GM23248 (cell line): ENCODE data around the gene GRPEL1. TPM values are rescaled to one million over a fixed set of nuclear protein-coding genes. Genes with fewer than 3 reads are reported as not detected.

Source experiments
- DNase-seq: peaks from one replicate; pipeline ENCODE4 v3.0.0-alpha.2; 2015
- H2AFZ ChIP-seq: fragments of 200-600 bp; sonication (generic); 2 replicates; pipeline ENCODE4 v1.6.1; 2016; ENCODE audit warnings: antibody characterized with exemption
- H3F3A ChIP-seq: fragments of 200-600 bp; sonication (generic); 2 replicates; pipeline ENCODE4 v1.6.1; 2016; ENCODE audit warnings: mild to moderate bottlenecking, antibody characterized with exemption, mixed run types; ENCODE audit not compliant: insufficient read depth
- H3K27ac ChIP-seq: fragments of 200-600 bp; sonication (generic); 2 replicates; pipeline ENCODE4 v1.5.1; 2016; ENCODE audit warnings: mild to moderate bottlenecking
- H3K27me3 ChIP-seq: fragments of 200-600 bp; sonication (generic); replicated peaks from 2 replicates; pipeline ENCODE4 v1.6.1; 2016; ENCODE audit warnings: mild to moderate bottlenecking; ENCODE audit not compliant: insufficient read depth
- H3K36me3 ChIP-seq: fragments of 200-600 bp; sonication (generic); 2 replicates; pipeline ENCODE4 v1.6.1; 2016; ENCODE audit warnings: low read depth, mild to moderate bottlenecking
- H3K4me1 ChIP-seq: fragments of 200-600 bp; sonication (generic); 2 replicates; pipeline ENCODE4 v1.6.1; 2016; ENCODE audit warnings: mild to moderate bottlenecking; ENCODE audit not compliant: insufficient read depth
- H3K4me2 ChIP-seq: fragments of 200-600 bp; sonication (generic); one replicate; pipeline ENCODE4 v1.6.1; 2016; ENCODE audit warnings: mild to moderate bottlenecking; ENCODE audit not compliant: unreplicated experiment
- H3K4me3 ChIP-seq: fragments of 200-600 bp; sonication (generic); 2 replicates; pipeline ENCODE4 v1.5.1; 2016; ENCODE audit warnings: mild to moderate bottlenecking
- H3K79me2 ChIP-seq: fragments of 200-600 bp; sonication (generic); 2 replicates; pipeline ENCODE4 v1.6.1; 2016; ENCODE audit warnings: mild to moderate bottlenecking; ENCODE audit not compliant: insufficient read depth
- H3K9ac ChIP-seq: fragments of 200-600 bp; sonication (generic); 2 replicates; pipeline ENCODE4 v1.6.1; 2016; ENCODE audit warnings: mild to moderate bottlenecking
- H3K9me2 ChIP-seq: fragments of 200-600 bp; sonication (generic); 2 replicates; pipeline ENCODE4 v1.6.1; 2016; ENCODE audit warnings: mixed run types, mild to moderate bottlenecking, moderate library complexity; ENCODE audit not compliant: insufficient read depth
- H3K9me3 ChIP-seq: fragments of 200-600 bp; sonication (generic); one replicate; pipeline ENCODE4 v1.6.1; 2017; ENCODE audit warnings: low read depth
- H4K20me1 ChIP-seq: fragments of 200-600 bp; sonication (generic); 2 replicates; pipeline ENCODE4 v1.6.0; 2016; ENCODE audit not compliant: insufficient read depth
- EZH2 ChIP-seq: fragments of 200-600 bp; sonication (generic); IDR thresholded peaks from 2 replicates; pipeline ENCODE4 v1.6.1; 2018; ENCODE audit warnings: antibody characterized with exemption, mild to moderate bottlenecking; ENCODE audit not compliant: insufficient read depth, poor library complexity, severe bottlenecking
- EZH2phosphoT487 ChIP-seq: fragments of 200-600 bp; sonication (generic); IDR thresholded peaks from 2 replicates; pipeline ENCODE4 v1.6.1; 2018; ENCODE audit warnings: antibody characterized with exemption, moderate library complexity, mild to moderate bottlenecking, low read depth; ENCODE audit not compliant: insufficient read depth
- WGBS, 2 experiments: methylation state at CpG; one replicate each; pipeline ENCODE4 v1.1.6; 2015 to 2017; ENCODE audit warnings: low lambda C conversion rate in 2 of 2, low coverage in 1 of 2; ENCODE audit errors: missing lambda C conversion rate in 2 of 2; 5-methylcytosine and 5-hydroxymethylcytosine counted together
- in situ Hi-C: fragments of 300-500 bp; cut with MboI; formaldehyde crosslinking; loops from 2 replicates; pipeline ENCODE4 v1.15.0; 2020
- polyA plus RNA-seq: library from polyadenylated mRNA; unstranded; fragments of >200 nt; fragmentation: Nextera tagmentation; extraction: Ambion mirVana; gene quantifications from 2 replicates; pipeline ENCODE4 v1.2.1, GENCODE V29; 2016
- total RNA-seq: library from RNA; depleted of rRNA; stranded (reverse); fragments of >200 nt; shearing (Covaris generic); gene quantifications from 2 replicates; pipeline ENCODE4 v1.2.3, GENCODE V29; 2014

Gene GRPEL1
- total and polyA plus RNA-seq, 2 experiments from 2014 or later: 41.8 to 85.5 TPM

- Histone ChIP-seq H3K79me2 (peaks cover 49% of the 10 kb centered on the region), H3K27me3 (no peaks in the 10 kb centered on the region), H3K4me3 (peak overlapping the region; percentile 84), H3K9ac (peak overlapping the region; percentile 84), H3K36me3 (no peaks in the 10 kb centered on the region), H3K9me2 (no peaks in the 10 kb centered on the region), H2AFZ (peak overlapping the region; percentile 85), H3K9me3 (no peaks in the 10 kb centered on the region), H3F3A (peaks cover 36% of the 10 kb centered on the region), H4K20me1 (peaks cover 7% of the 10 kb centered on the region; the same call in 1 of the 2 replicates), H3K4me1 (peaks cover 31% of the 10 kb centered on the region), H3K27ac (peak overlapping the region; percentile 88), H3K4me2 (peak overlapping the region; percentile 83)
- DNase-seq: no peak
- TF ChIP-seq EZH2 (no peak), EZH2phosphoT487 (no peak)
- in situ Hi-C loops: no loop called here
- 29 to 39% methylated on average over 35 to 42 of the region's 42 CpGs for WGBS, 2 experiments
Observed at GRCh38 chr4:7041801-7042502, 25.9 kb downstream of the GRPEL1 start.

DNA sequence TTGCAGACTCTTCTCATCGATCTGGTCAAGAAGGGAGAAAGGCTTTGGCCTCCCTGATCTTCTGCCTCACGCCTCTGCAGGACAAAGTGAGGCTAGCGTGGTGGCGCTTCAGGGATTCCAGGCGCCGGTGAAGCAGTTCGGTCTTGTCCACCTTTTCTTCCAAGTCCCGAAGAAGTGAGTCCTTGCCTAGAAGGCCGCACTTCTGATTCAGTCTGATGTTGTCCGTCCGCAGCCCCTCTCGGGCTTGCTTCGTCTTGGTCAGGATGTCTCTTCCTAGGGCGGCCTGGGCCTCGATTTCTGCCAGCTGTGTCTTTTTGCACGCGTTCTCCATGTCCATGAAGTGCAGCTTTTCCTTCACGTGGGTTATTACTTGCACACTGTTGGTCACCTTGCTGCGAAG lies 26.6 kb downstream of the GRPEL1 start:
- peaks cover 2% of the 10 kb centered on the region; the same call in 1 of the 2 replicates for H4K20me1 ChIP-seq

GRCh38 chr4:7040765-7041164 lies 27.1 kb downstream of the GRPEL1 start:
- peaks cover 31% of the 10 kb centered on the region for H3K4me1 ChIP-seq
- H3K4me3 ChIP-seq: no peak overlapping the region
- H3K9me2 ChIP-seq: no peaks in the 10 kb centered on the region
- H3K27me3 ChIP-seq: no peaks in the 10 kb centered on the region
- H4K20me1 ChIP-seq: no peaks in the 10 kb centered on the region
- no peak overlapping the region for H3K9ac ChIP-seq
- no peak overlapping the region for H2AFZ ChIP-seq
- TF ChIP-seq EZH2 (no peak), EZH2phosphoT487 (no peak)
- H3K27ac ChIP-seq: no peak overlapping the region
- no peak for DNase-seq
- H3K79me2 ChIP-seq: peaks cover 39% of the 10 kb centered on the region
- 80 to 81% methylated on average over 4 of the region's 4 CpGs for WGBS, 2 experiments
- in situ Hi-C loops: no loop called here
- H3K36me3 ChIP-seq: no peaks in the 10 kb centered on the region
- peaks cover 25% of the 10 kb centered on the region for H3F3A ChIP-seq
- H3K4me2 ChIP-seq: no peak overlapping the region
- H3K9me3 ChIP-seq: no peaks in the 10 kb centered on the region

More for the DNA sequence above, 26.6 kb downstream of the GRPEL1 start:
- Histone ChIP-seq H3K36me3 (no peaks in the 10 kb centered on the region), H3K9ac (0 out of 2 replicates have a peak overlapping the region, but pooled peaks have one; percentile 84), H3K27ac (no peak overlapping the region), H3K4me1 (peaks cover 31% of the 10 kb centered on the region), H3K79me2 (peaks cover 42% of the 10 kb centered on the region), H3K9me2 (no peaks in the 10 kb centered on the region), H3K4me3 (no peak overlapping the region), H3K9me3 (no peaks in the 10 kb centered on the region), H3F3A (peaks cover 29% of the 10 kb centered on the region), H2AFZ (no peak overlapping the region), H3K27me3 (no peaks in the 10 kb centered on the region), H3K4me2 (no peak overlapping the region)
- in situ Hi-C loops: no loop called here
- DNase-seq: no peak
- TF ChIP-seq EZH2phosphoT487: no peak
- TF ChIP-seq EZH2: no peak
- WGBS, 2 experiments: 96 to 98% methylated on average over 19 of the region's 19 CpGs

GRCh38 chr4:7037425-7037824 lies 30.4 kb downstream of the GRPEL1 start:
- H3K4me1 ChIP-seq: peaks cover 33% of the 10 kb centered on the region
- 0 out of 2 replicates have a peak, but pooled peaks cover 3% of the 10 kb centered on the region for H3K36me3 ChIP-seq
- H3K79me2 ChIP-seq: peaks cover 16% of the 10 kb centered on the region
- WGBS, 2 experiments: 59 to 66% methylated on average over 6 of the region's 6 CpGs
- TF ChIP-seq EZH2phosphoT487 (no peak), EZH2 (no peak)
- DNase-seq: no peak
- H3F3A ChIP-seq: peaks cover 16% of the 10 kb centered on the region; the same call in 1 of the 2 replicates
- no peaks in the 10 kb centered on the region for H3K9me3 ChIP-seq
- no peaks in the 10 kb centered on the region for H4K20me1 ChIP-seq
- no peaks in the 10 kb centered on the region for H3K27me3 ChIP-seq
- no peaks in the 10 kb centered on the region for H3K9me2 ChIP-seq
- H3K9ac ChIP-seq: no peak overlapping the region
- H3K27ac ChIP-seq: no peak overlapping the region
- H3K4me2 ChIP-seq: no peak overlapping the region
- no peak overlapping the region for H2AFZ ChIP-seq
- in situ Hi-C loops: no loop called here
- no peak overlapping the region for H3K4me3 ChIP-seq
